HCT116 (cell line): ENCODE data around the gene GAK. TPM values are rescaled to one million over a fixed set of nuclear protein-coding genes. Genes with fewer than 3 reads are reported as not detected.

Experiments
- ATAC-seq: fragments of 200-7000 bp; cut with Tn5 transposase; 2 replicates; pipeline ENCODE4 v1.9.1; 2020; ENCODE audit warnings: mild to moderate bottlenecking, moderate library complexity
- BruUV-seq: library from RNA; stranded (reverse); fragments of 400-500 nt; replicated peaks from 2 replicates; lab custom pipeline; 2021; lab: Mats Ljungman, UMichigan
- CTCF ChIA-PET: fragments of 300-600 bp; sonication (Branson Sonifier 250); formaldehyde crosslinking; loops from one replicate; lab custom pipeline; 2021; ENCODE audit warnings: antibody characterized with exemption; lab: Charles Lee
- POLR2A ChIA-PET: fragments of 300-600, 350-600 bp; sonication (Branson Sonifier 250); formaldehyde crosslinking; loops from one replicate; lab custom pipeline; 2021; ENCODE audit warnings: antibody characterized with exemption; lab: Charles Lee
- RAD21 ChIA-PET, 2 experiments: fragments of 300-600 bp; sonication (Branson Sonifier 250); formaldehyde crosslinking; loops; one replicate each; lab custom pipeline; 2023; ENCODE audit warnings: low total read pairs in 2 of 2; ENCODE audit not compliant: uncharacterized antibody in 2 of 2, unreplicated experiment in 2 of 2, low non-redundant PET in 1 of 2; lab: Charles Lee
- DNase-seq: peaks from one replicate; pipeline ENCODE4 v3.0.0-alpha.2; 2010; ENCODE audit warnings: low read depth, low spot score
- H2AFZ ChIP-seq: fragments of 200-600 bp; shearing (Covaris generic), sonication (generic); 2 replicates; pipeline ENCODE4 v1.6.1; 2017; ENCODE audit warnings: low read depth, mixed run types, mixed read lengths, antibody characterized with exemption, low read length; ENCODE audit not compliant: poor library complexity, severe bottlenecking
- H3K27ac ChIP-seq: 2 replicates; pipeline ENCODE4 v1.5.1; 2012; ENCODE audit warnings: low read depth, low read length
- H3K27me3 ChIP-seq: fragments of 200-600 bp; sonication (generic); 2 replicates; pipeline ENCODE4 v1.6.1; 2016; ENCODE audit warnings: mixed run types, low read length, mixed read lengths; ENCODE audit not compliant: insufficient read depth
- H3K36me3 ChIP-seq, 2 experiments: fragments of 200-500 bp in 1 of 2; fragments of 200-600 bp in 1 of 2; sonication (Bioruptor generic) in 1 of 2; sonication (generic) in 1 of 2; 2 replicates each; pipeline versions ENCODE4 v1.5.1 to v1.6.1; 2014 to 2016; ENCODE audit warnings: low read length in 2 of 2, inconsistent platforms in 1 of 2, mixed read lengths in 1 of 2, mixed run types in 1 of 2; ENCODE audit not compliant: insufficient read depth in 2 of 2, control insufficient read depth in 1 of 2
- H3K4me1 ChIP-seq, 2 experiments: fragments of 200-600 bp in 1 of 2; sonication (generic) in 1 of 2; 2 replicates each; pipeline versions ENCODE4 v1.5.1 to v1.6.1; 2012 to 2017; ENCODE audit warnings: low read length in 2 of 2, inconsistent platforms in 1 of 2, mild to moderate bottlenecking in 1 of 2, mixed read lengths in 1 of 2, mixed run types in 1 of 2, moderate library complexity in 1 of 2; ENCODE audit not compliant: insufficient read depth in 2 of 2, control insufficient read depth in 1 of 2
- H3K4me2 ChIP-seq: fragments of 200-600 bp; sonication (generic); 2 replicates; pipeline ENCODE4 v1.6.1; 2017; ENCODE audit warnings: mixed run types, low read length, mixed read lengths
- H3K4me3 ChIP-seq, 2 experiments: fragments of 200-600 bp in 1 of 2; sonication (generic) in 1 of 2; replicated peaks in 1 of 2; 2 replicates each; pipeline ENCODE4 v1.5.1; 2011 to 2016; ENCODE audit warnings: low read length in 2 of 2, control low read depth in 1 of 2, low read depth in 1 of 2, mild to moderate bottlenecking in 1 of 2, mixed read lengths in 1 of 2, mixed run types in 1 of 2
- H3K79me2 ChIP-seq: fragments of 200-600 bp; sonication (generic); 2 replicates; pipeline ENCODE4 v1.6.1; 2017; ENCODE audit warnings: mild to moderate bottlenecking, mixed run types, low read length, moderate library complexity, mixed read lengths; ENCODE audit not compliant: insufficient read depth
- H3K9ac ChIP-seq: fragments of 200-600 bp; sonication (generic); 2 replicates; pipeline ENCODE4 v1.6.1; 2016; ENCODE audit warnings: low read length, mixed read lengths
- H3K9me2 ChIP-seq: fragments of 200-600 bp; sonication (generic), shearing (Covaris generic); 2 replicates; pipeline ENCODE4 v1.6.1; 2017; ENCODE audit warnings: mixed run types, mild to moderate bottlenecking, moderate library complexity; ENCODE audit not compliant: insufficient read depth
- H3K9me3 ChIP-seq, 2 experiments: fragments of 200-500 bp in 1 of 2; fragments of 200-600 bp in 1 of 2; sonication (Bioruptor generic) in 1 of 2; sonication (generic) in 1 of 2; 2 replicates each; pipeline ENCODE4 v1.6.1; 2014 to 2017; ENCODE audit warnings: low read length in 2 of 2, mixed read lengths in 2 of 2, inconsistent platforms in 1 of 2, low read depth in 1 of 2, mild to moderate bottlenecking in 1 of 2, mixed run types in 1 of 2, moderate library complexity in 1 of 2; ENCODE audit not compliant: control insufficient read depth in 1 of 2, insufficient read depth in 1 of 2
- H4K20me1 ChIP-seq: fragments of 200-600 bp; sonication (generic), shearing (Covaris generic); 2 replicates; pipeline ENCODE4 v1.6.1; 2017; ENCODE audit warnings: mixed run types, mild to moderate bottlenecking, moderate library complexity; ENCODE audit not compliant: insufficient read depth
- CBX3 ChIP-seq: IDR thresholded peaks from 2 replicates; pipeline ENCODE4 v1.6.1; 2012; ENCODE audit warnings: low read depth
- CEBPB ChIP-seq: IDR thresholded peaks from 2 replicates; pipeline ENCODE4 v1.6.1; 2012; ENCODE audit warnings: low read depth
- POLR2A ChIP-seq: IDR thresholded peaks from 2 replicates; pipeline ENCODE4 v1.7.0; 2011; ENCODE audit warnings: borderline replicate concordance; ENCODE audit not compliant: insufficient read depth, insufficient read length; ENCODE audit errors: extremely low read depth
- REST ChIP-seq: IDR thresholded peaks from 2 replicates; pipeline ENCODE4 v1.6.1; 2012; ENCODE audit warnings: low read depth
- ZBTB33 ChIP-seq: IDR thresholded peaks from 2 replicates; pipeline ENCODE4 v1.6.1; 2011; ENCODE audit warnings: mild to moderate bottlenecking, low read length, moderate library complexity; ENCODE audit not compliant: insufficient replicate concordance; ENCODE audit errors: extremely low read depth
- intact Hi-C: fragments of 100-400 bp; cut with micrococcal nuclease; formaldehyde crosslinking; loops from 2 replicates; pipeline ENCODE4 v1.10.0; 2022
- total RNA-seq: library from RNA; stranded (reverse); gene quantifications from one replicate; pipeline ENCODE4 v1.2.1, GENCODE V29; 2021; ENCODE audit not compliant: unreplicated experiment

Gene GAK
- total RNA-seq, 1 experiment from 2014 or later, result 123 TPM

GRCh38 chr4:839675-840443 is 92.3 kb downstream of the GAK start:
- Histone ChIP-seq H3K9me3 (peaks cover 0 to 17% of the 10 kb centered on the region in 2 experiments; a peak in 1 of 4 replicates), H3K9me2 (no peaks in the 10 kb centered on the region), H3K4me3 (no peak overlapping the region), H3K36me3 (no peaks in the 10 kb centered on the region), H3K4me1 (no peaks in the 10 kb centered on the region), H2AFZ (no peak overlapping the region), H3K27ac (no peak overlapping the region), H3K4me2 (no peak overlapping the region), H3K9ac (no peak overlapping the region), H3K79me2 (no peaks in the 10 kb centered on the region), H3K27me3 (no peaks in the 10 kb centered on the region), H4K20me1 (no peaks in the 10 kb centered on the region)
- ChIA-PET RAD21 (no interaction called here), POLR2A (no interaction called here), CTCF (no interaction called here)
- intact Hi-C loops, result loop anchor here (10.0 kb wide), 1 partner anchor 75 kb away; no protein-coding TSS in a partner anchor
- no peak for ATAC-seq
- BruUV-seq, result no TSS peak
- no peak for TF ChIP-seq CEBPB
- TF ChIP-seq POLR2A, result no peak
- no peak for TF ChIP-seq REST
- no peak for TF ChIP-seq CBX3
- TF ChIP-seq ZBTB33, result no peak
- no peak for DNase-seq
